Hepatocyte (in vitro differentiated cells): ENCODE results near the gene LHB.
"Not testable (repeated sequence)": the region's sequence is repeated elsewhere in the genome, so short reads cannot be mapped to it uniquely, and the experiment has no call there.

Experiments used
- CTCF ChIP-seq: fragments of 200-600 bp; sonication (generic); IDR thresholded peaks from 2 replicates; pipeline ENCODE4 v1.5.1; 2016; ENCODE audit warnings: antibody characterized with exemption, mild to moderate bottlenecking; ENCODE audit not compliant: poor library complexity
- EZH2 ChIP-seq: fragments of 200-600 bp; sonication (generic); IDR thresholded peaks from 2 replicates; pipeline ENCODE4 v1.6.1; 2016; ENCODE audit warnings: antibody characterized with exemption, mild to moderate bottlenecking, borderline replicate concordance
- EZH2phosphoT487 ChIP-seq: fragments of 200-600 bp; sonication (generic); IDR thresholded peaks from one replicate; pipeline ENCODE4 v1.6.1; 2018; ENCODE audit warnings: antibody characterized with exemption, mild to moderate bottlenecking, low read depth, moderate library complexity; ENCODE audit not compliant: unreplicated experiment, severe bottlenecking

GRCh38 chr19:49039736-49040135 lies 22.8 kb upstream of the LHB start:
- TF ChIP-seq CTCF, EZH2, EZH2phosphoT487: not testable (repeated sequence)
